NCI-H146 treated with DMSO at 0.1 percent for 48 hours (cell line): Measurements from ENCODE around the gene AFAP1L2.

ENCODE experiments used
- DNase-seq: peaks from one replicate; lab custom pipeline; 2025; ENCODE audit not compliant: unreplicated experiment; lab: John Stamatoyannopoulos, UW

The AFAP1L2 gene

GRCh38 chr10:114295393-114295792, 108.9 kb downstream of the AFAP1L2 start:
- DNase-seq: no peak

GRCh38 chr10:114294549-114294948, 109.8 kb downstream of the AFAP1L2 start:
- no peak for DNase-seq

- DNase-seq: no peak
Measured at GRCh38 chr10:114293075-114293474, 111.2 kb downstream of the AFAP1L2 start.

GRCh38 chr10:114291516-114291915, 112.8 kb downstream of the AFAP1L2 start:
- no peak for DNase-seq

DNA sequence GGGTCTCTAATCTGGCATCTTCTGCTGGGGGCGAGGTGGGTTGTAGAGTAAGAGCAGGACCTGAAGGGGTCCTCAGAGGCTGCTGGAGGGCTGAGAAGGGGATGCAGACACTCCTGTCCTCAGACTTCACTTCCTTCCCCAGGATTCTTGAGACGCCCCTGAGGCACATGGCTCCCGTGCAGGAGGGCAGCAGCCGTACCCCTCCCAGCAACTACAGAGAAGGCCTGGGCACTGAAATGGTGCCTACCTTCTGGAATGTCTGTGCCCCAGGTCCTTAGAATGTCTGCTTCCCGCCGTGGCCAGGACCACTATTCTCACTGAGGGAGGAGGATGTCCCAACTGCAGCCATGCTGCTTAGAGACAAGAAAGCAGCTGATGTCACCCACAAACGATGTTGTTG, 113.2 kb downstream of the AFAP1L2 start:
- no peak for DNase-seq

- no peak for DNase-seq
Measured at GRCh38 chr10:114290038-114290437, 114.3 kb downstream of the AFAP1L2 start.

GRCh38 chr10:114289096-114289436, 115.2 kb downstream of the AFAP1L2 start:
- no peak for DNase-seq

GRCh38 chr10:114288424-114289095, 115.7 kb downstream of the AFAP1L2 start:
- no peak for DNase-seq

DNA sequence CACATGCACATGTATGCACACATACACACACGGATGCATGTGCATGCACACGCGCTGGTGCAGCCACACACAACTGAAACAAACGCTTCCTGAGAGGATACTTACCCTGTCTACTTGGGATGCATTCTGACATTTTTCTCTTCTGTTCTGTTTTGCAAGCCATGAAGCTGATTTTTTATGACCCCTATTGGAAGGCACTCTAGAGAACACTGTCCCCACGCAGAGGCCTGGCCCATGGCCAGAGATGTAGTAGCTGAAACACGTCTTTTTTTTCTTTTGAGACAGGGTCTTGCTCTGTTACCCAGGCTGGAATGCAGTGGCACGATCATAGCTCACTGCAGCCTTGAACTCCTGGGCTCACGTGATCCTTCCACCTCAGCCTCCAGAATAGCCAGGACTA, 117.4 kb downstream of the AFAP1L2 start:
- DNase-seq: no peak

DNA sequence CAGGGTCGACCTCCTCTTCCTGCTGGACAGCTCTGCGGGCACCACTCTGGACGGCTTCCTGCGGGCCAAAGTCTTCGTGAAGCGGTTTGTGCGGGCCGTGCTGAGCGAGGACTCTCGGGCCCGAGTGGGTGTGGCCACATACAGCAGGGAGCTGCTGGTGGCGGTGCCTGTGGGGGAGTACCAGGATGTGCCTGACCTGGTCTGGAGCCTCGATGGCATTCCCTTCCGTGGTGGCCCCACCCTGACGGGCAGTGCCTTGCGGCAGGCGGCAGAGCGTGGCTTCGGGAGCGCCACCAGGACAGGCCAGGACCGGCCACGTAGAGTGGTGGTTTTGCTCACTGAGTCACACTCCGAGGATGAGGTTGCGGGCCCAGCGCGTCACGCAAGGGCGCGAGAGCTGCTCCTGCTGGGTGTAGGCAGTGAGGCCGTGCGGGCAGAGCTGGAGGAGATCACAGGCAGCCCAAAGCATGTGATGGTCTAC, 118.3 kb downstream of the AFAP1L2 start:
- no peak for DNase-seq

- no peak for DNase-seq
Measured at GRCh38 chr10:114284346-114285071, 119.8 kb downstream of the AFAP1L2 start.

DNA sequence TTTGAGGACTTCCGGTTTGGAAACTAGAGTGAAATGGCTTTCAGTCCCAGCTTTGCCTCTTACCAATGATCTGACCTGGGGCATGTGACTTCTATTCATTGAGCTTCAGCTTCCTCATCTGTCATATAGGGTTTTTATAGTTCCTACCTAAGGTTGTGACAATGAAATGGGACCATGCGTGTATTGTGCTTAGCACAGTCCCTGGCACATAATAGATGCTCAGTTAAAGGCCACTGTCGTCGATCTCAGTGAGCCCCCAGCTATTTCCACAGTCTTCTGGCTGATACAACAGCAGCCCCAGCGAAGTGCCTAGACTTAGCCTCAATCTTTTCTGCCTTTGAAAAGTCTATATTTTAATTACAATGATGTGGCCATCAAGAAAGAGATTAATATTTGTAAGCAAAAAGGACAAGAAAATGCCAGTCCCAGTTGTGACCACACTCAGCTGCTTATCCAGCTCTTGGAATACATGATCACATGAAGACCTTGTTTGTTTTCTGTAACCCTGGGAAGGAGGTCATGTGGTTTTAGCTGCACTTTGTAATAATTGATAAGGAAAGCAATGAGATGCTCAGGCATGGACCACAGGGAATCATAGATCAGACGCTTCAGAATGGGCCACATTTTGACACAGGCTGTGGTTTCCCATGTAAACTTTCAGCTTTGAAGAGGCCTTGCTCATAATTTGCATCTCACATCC, 120.6 kb downstream of the AFAP1L2 start:
- DNase-seq: no peak

DNA sequence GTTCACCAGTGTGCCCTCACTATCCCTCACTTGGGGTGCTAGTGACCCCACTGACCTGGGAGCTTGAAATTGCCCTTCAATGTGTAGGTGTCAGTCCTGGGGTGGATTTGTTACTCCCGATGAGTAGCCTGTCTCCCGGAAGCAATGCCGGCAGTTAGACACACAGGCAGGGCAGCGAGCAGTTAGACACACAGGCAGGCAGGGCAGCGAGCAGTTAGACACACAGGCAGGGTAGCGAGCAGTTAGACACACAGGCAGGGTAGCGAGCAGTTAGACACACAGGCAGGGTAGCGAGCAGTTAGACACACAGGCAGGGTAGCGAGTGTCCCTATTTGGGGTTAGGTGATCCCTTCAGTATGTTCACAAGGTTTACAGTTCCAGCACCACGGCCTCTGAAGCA, 121.2 kb downstream of the AFAP1L2 start:
- DNase-seq: no peak

DNA sequence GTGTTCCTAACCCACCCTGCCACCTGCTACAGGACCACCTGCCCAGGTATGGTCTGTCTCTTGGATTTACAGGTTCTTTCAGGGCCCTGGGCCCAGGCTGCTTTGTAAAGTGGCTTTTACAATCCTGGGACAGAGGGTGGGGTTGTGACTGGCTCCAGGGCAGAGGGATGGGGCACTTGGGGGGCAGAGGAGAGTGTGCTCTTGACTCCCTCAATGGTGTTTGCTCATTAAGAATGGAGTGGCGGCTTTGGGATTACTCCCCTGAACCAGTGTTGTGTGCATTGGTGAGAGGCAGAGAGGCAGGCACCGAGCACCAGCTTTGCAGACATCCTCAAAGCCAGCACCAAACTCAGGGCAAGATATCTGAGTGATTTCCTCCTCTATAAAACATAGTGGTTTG, 121.8 kb downstream of the AFAP1L2 start:
- DNase-seq: no peak

- DNase-seq: no peak
Measured at GRCh38 chr10:114281461-114281860, 122.8 kb downstream of the AFAP1L2 start.

- no peak for DNase-seq
Measured at GRCh38 chr10:114281006-114281405, 123.3 kb downstream of the AFAP1L2 start.

- DNase-seq: no peak
Measured at GRCh38 chr10:114279901-114280644, 124.2 kb downstream of the AFAP1L2 start.

- DNase-seq: no peak
Measured at GRCh38 chr10:114279289-114279688, 125.0 kb downstream of the AFAP1L2 start.

GRCh38 chr10:114278884-114279191, 125.5 kb downstream of the AFAP1L2 start:
- DNase-seq: no peak

DNA sequence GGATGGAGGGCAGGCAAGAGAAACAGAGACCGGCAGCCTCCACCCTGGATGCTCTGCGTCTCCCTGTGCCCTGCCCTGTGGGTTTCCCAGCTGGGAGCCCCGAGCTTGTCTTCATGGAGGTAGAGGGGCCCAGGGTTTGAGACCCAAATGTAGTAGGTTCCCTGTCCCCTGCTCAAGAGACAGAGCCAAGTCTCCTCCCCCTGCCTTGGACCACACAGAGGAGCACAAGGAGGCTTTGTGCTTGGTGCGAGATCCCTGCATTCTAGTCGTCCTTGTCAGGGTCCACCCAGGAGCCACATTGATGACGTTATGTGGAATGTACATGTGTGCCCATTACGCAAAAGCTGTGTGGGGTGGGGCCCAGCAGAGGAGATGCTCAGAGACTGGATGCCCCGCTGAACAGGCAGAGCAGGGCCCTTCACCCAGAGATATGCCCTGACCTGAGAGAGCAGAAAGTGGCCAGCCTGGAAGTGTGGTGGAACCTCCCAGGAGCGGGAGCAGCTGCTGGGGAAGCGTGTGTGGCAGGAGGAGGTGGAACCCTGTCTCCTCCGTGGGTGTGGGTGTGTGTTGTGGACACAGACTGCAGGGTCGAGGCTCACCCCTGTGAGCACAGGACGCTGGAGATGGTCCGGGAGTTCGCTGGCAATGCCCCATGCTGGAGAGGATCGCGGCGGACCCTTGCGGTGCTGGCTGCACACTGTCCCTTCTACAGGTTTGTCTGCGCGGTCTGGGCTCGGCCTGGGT, 126.0 kb downstream of the AFAP1L2 start:
- DNase-seq: no peak

GRCh38 chr10:114276671-114277070, 127.6 kb downstream of the AFAP1L2 start:
- DNase-seq: no peak
